ENCODE results near the gene ERC1.
"Not testable (repeated sequence)": the region's sequence is repeated elsewhere in the genome, so short reads cannot be mapped to it uniquely, and the experiment has no call there.

Gene ERC1

DNA sequence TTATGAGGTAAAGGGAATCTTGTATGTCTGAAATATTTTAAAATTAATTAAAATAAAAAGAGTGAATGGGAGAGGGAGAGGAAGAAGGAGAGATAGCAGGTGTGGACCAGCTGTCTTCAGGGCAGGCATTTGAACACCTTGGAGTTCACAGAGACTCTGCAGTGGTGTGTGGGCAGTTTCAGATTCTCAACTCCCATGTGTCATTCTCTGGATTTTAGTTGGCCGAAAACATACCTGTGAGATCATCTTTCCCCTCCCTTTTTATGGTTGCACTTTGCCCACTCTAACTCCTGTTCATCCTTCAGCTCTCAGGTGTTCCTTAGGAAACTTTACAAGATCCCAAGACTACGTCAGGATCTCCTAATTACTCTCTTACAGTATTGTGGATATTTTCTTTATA lies 108.1 kb downstream of the ERC1 start:
- no peaks in the 10 kb centered on the region; the same call in 1 of the 2 replicates for H3K36me3 ChIP-seq
- H3K4me3 ChIP-seq (ENCODE audit: low read depth, low read length): no peak overlapping the region
- H3K27me3 ChIP-seq (ENCODE audit: insufficient read depth, low read depth, severe bottlenecking): no peaks in the 10 kb centered on the region
- no peak for TF ChIP-seq CTCF (IDR thresholded peaks at IDR 0.05; ENCODE audit: low read depth, low read length)
- H3K9me3 ChIP-seq (ENCODE audit: severe bottlenecking): no peaks in the 10 kb centered on the region
- H3K27ac ChIP-seq: no peak overlapping the region
- DNase-seq: no peak

DNA sequence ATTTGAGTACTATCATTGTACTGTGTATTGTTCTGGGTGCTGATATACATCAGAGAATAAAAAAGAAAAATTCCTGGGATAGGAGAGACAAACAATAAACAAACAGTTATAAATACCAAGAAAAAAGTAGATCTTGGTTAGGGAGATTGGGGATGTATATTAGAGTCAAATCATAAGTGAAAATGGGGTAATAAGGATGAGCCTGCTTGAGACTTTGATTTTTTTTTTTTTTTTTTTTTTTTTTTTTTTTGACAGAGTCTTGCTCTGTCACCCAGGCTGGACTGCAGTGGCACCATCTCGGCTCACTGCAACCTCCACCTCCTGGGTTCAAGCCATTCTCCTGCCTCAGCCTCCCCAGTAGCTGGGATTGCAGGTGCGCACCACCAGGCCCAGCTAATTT lies 108.6 kb downstream of the ERC1 start:
- not testable (repeated sequence) for H3K36me3 ChIP-seq; H3K9me3 ChIP-seq (ENCODE audit: severe bottlenecking); DNase-seq; H3K27ac ChIP-seq; H3K27me3 ChIP-seq (ENCODE audit: insufficient read depth, low read depth, severe bottlenecking); H3K4me3 ChIP-seq (ENCODE audit: low read depth, low read length)

GRCh38 chr12:1102115-1102514 lies 111.1 kb downstream of the ERC1 start:
- no peak overlapping the region for H3K27ac ChIP-seq
- no peak for TF ChIP-seq CTCF (IDR thresholded peaks at IDR 0.05; ENCODE audit: low read depth, low read length)
- DNase-seq: no peak
- no peak overlapping the region for H3K4me3 ChIP-seq (ENCODE audit: low read depth, low read length)
- H3K36me3 ChIP-seq: peaks cover 5% of the 10 kb centered on the region
- H3K27me3 ChIP-seq (ENCODE audit: insufficient read depth, low read depth, severe bottlenecking): no peaks in the 10 kb centered on the region
- no peaks in the 10 kb centered on the region for H3K9me3 ChIP-seq (ENCODE audit: severe bottlenecking)

- TF ChIP-seq CTCF (IDR thresholded peaks at IDR 0.05; ENCODE audit: low read depth, low read length): no peak
- DNase-seq: no peak
- no peak overlapping the region for H3K4me3 ChIP-seq (ENCODE audit: low read depth, low read length)
- peaks cover 5% of the 10 kb centered on the region for H3K36me3 ChIP-seq
- no peaks in the 10 kb centered on the region for H3K27me3 ChIP-seq (ENCODE audit: insufficient read depth, low read depth, severe bottlenecking)
- no peak overlapping the region for H3K27ac ChIP-seq
- H3K9me3 ChIP-seq (ENCODE audit: severe bottlenecking): no peaks in the 10 kb centered on the region
These were observed 111.9 kb downstream of the ERC1 start for GRCh38 chr12:1102791-1103450.

- no peak for DNase-seq
- Histone ChIP-seq H3K36me3 (peaks cover 5% of the 10 kb centered on the region; the same call in 1 of the 2 replicates), H3K27ac (no peak overlapping the region), H3K9me3 (ENCODE audit: severe bottlenecking) (no peaks in the 10 kb centered on the region), H3K27me3 (ENCODE audit: insufficient read depth, low read depth, severe bottlenecking) (no peaks in the 10 kb centered on the region), H3K4me3 (ENCODE audit: low read depth, low read length) (no peak overlapping the region)
- TF ChIP-seq CTCF (IDR thresholded peaks at IDR 0.05; ENCODE audit: low read depth, low read length): no peak
These were observed 112.6 kb downstream of the ERC1 start for GRCh38 chr12:1103632-1104031.

DNA sequence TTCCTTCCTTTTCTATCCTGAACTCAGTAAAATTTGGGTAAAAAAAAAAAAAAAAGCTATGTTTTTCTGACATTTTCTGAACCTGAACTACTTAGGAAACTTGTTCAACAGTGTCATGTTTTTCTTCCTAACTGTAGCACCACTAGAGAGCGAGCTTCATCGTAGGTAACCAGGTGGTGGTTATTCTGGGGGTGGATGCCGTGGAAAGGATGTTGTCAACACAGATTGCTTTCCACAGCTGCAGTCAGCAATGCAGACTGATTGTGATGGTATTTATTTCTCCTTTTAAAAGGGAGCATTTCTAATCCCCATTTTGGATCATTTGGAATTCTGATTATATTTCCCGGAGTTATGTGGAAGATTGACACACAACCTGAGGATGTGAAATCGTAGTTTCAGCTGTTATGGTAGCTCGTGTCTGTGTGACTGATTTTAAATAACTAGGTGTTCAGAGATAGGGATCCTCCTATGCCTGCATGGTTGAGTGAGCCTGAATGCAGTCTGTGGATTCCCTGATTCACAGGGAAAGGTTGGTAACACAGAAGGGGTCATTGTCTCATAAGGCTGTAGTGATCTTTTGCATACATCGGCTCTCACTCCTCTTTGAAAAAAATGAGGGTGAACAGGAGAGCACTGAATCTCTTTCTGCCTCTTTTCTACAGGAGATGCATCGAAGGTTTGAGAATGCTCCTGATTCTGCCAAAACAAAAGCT lies 113.2 kb downstream of the ERC1 start:
- Histone ChIP-seq H3K4me3 (ENCODE audit: low read depth, low read length) (no peak overlapping the region), H3K36me3 (peaks cover 5% of the 10 kb centered on the region; the same call in 1 of the 2 replicates), H3K27me3 (ENCODE audit: insufficient read depth, low read depth, severe bottlenecking) (no peaks in the 10 kb centered on the region), H3K27ac (no peak overlapping the region), H3K9me3 (ENCODE audit: severe bottlenecking) (no peaks in the 10 kb centered on the region)
- no peak for TF ChIP-seq CTCF (IDR thresholded peaks at IDR 0.05; ENCODE audit: low read depth, low read length)
- DNase-seq: no peak

Data from WERI-Rb-1 (cell line).